ENCODE results near the gene TMED1.
"Not testable (repeated sequence)": the region's sequence is repeated elsewhere in the genome, so short reads cannot be mapped to it uniquely, and the experiment has no call there.

The TMED1 gene

DNA sequence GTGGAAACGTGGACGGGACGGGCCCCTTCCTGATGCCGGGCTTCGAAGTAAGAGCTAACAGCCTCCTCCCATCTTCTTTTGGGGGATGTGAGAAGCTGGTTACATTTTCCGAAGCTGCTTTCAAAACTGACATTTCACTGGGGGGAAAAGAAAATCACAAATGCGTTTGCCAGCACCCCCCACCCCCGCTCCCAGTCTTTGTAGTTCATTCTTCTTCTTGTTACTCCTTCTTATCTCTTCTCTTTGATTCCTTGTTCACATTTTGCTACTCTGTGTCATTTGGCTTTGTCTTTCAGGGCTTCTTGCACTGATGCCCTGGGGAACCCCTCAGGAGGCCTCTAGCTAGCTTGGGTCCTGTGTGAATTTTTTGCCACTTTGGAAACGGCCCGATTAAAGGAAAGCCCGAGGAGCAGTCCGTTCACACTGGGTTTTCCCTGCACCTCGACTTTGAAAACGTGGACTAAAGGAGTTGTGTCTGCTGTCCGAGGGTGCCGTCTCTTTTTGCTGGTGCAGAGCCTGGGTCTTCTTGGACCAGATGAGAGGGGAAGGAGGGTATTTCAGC is 36.6 kb upstream of the TMED1 start:
- Histone ChIP-seq H3K27me3 (ENCODE audit: control insufficient read depth in 2 of 2, insufficient read depth in 2 of 2, low read length in 2 of 2) (no peaks in the 10 kb centered on the region), H3K4me1 (ENCODE audit: control insufficient read depth in 2 of 2, insufficient read depth in 2 of 2, low read length in 2 of 2) (peaks cover 3 to 19% of the 10 kb centered on the region in 2 donors), H3K36me3 (ENCODE audit: control insufficient read depth in 2 of 2, insufficient read depth in 2 of 2, low read length in 2 of 2) (no peaks in the 10 kb centered on the region), H3K27ac (ENCODE audit: low read depth in 2 of 2, low read length in 2 of 2) (peak overlapping the region; percentile 72 to 77), H3K9ac (ENCODE audit: low read depth in 1 of 2, low read length in 2 of 2) (peak overlapping the region; percentile 75 to 82), H3K9me3 (ENCODE audit: control insufficient read depth in 2 of 2, low read length in 2 of 2) (no peaks in the 10 kb centered on the region), H3K4me3 (ENCODE audit: low read length in 2 of 2) (peak overlapping the region; percentile 78 to 89)

DNA sequence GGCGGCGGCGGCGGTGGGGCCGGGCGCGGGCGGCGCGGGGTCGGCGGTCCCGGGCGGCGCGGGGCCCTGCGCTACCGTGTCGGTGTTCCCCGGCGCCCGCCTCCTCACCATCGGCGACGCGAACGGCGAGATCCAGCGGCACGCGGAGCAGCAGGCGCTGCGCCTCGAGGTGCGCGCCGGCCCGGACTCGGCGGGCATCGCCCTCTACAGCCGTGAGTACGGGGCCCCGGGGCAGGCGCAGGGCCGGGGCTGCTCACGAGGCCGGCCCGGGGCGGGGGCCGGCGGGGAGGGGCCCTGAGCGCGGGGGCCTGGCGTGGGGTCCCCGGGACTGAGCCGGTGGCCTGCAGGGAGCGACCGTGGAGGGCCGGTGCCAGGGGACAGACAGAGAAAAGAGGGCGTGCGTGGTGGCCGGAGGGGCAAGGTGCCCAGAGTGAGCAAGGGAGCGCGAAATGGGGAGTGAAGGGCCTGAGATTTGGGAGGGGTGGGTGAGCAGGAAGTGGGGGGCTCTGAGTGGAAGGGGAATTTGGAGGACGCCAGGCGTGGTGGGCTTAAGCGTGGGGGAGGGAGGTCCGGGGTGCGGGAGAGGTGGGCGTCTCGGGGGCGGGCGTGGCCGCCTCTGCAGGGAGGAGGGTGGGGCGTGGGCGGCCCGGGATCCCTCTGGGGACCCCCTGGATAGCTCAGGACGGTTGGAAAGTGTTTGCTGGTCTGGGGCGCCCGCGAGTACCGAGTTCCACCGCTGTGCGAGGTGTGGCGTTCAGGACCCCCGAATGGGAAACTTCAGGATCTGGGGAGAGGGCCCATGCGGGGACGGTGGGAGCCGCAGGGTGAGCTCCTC is 35.9 kb upstream of the TMED1 start:
- no peaks in the 10 kb centered on the region for H3K36me3 ChIP-seq (ENCODE audit: control insufficient read depth in 2 of 2, insufficient read depth in 2 of 2, low read length in 2 of 2)
- H3K4me3 ChIP-seq (ENCODE audit: low read length in 2 of 2) = peak overlapping the region; percentile 78 to 89
- no peaks in the 10 kb centered on the region for H3K27me3 ChIP-seq (ENCODE audit: control insufficient read depth in 2 of 2, insufficient read depth in 2 of 2, low read length in 2 of 2)
- H3K4me1 ChIP-seq (ENCODE audit: control insufficient read depth in 2 of 2, insufficient read depth in 2 of 2, low read length in 2 of 2) = peaks cover 3 to 19% of the 10 kb centered on the region in 2 donors
- H3K27ac ChIP-seq (ENCODE audit: low read depth in 2 of 2, low read length in 2 of 2) = peak overlapping the region; percentile 72 to 77
- peak overlapping the region; percentile 75 to 82 for H3K9ac ChIP-seq (ENCODE audit: low read depth in 1 of 2, low read length in 2 of 2)
- no peaks in the 10 kb centered on the region for H3K9me3 ChIP-seq (ENCODE audit: control insufficient read depth in 2 of 2, low read length in 2 of 2)

DNA sequence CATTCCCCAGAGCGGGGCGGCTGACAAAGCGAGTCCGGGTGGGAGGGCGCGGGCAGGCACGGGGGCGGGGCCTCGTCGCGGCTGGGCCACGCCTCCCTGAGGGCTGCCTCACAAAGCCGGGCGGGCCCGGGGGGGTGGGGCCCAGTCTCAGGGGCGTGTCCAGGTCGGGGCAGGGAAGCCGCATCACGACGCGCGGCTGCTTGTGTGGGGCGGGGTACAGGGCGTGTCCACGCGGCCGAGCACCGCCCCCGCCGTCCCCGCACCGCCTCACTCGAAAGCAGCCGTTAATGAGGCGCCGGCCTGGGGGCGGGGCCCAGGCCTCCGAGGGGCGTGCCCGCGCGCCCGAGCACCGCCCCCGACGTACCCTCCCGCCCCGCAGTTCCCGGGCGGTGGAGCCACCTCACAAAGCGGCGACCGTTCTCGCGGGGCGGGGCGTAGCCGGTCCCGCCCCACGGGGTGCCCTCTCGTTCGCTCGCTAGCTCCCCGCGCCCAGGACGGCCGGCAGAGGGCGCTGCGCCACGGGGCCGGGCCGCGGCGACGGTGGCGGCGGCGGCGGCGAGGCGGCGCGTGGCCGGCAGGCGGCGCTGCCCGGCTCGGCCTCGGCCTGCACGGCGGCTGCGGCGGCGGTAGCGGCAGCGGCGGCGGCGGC is 35.1 kb upstream of the TMED1 start, which contains the start of gene CARM1:
TSS of gene CARM1 (plus strand) at position 599 of the 649 bp plus-strand sequence. CDS start 150 bp downstream, outside the sequence.
- Histone ChIP-seq H3K36me3 (ENCODE audit: control insufficient read depth in 2 of 2, insufficient read depth in 2 of 2, low read length in 2 of 2) (no peaks in the 10 kb centered on the region), H3K27ac (ENCODE audit: low read depth in 2 of 2, low read length in 2 of 2) (peak within 1 kb of the TSS; percentile 72 to 80), H3K9me3 (ENCODE audit: control insufficient read depth in 2 of 2, low read length in 2 of 2) (no peaks in the 10 kb centered on the region), H3K4me3 (ENCODE audit: low read length in 2 of 2) (peak within 1 kb of the TSS; percentile 78 to 89), H3K4me1 (ENCODE audit: control insufficient read depth in 2 of 2, insufficient read depth in 2 of 2, low read length in 2 of 2) (peaks cover 3 to 15% of the 10 kb centered on the region in 2 donors), H3K27me3 (ENCODE audit: control insufficient read depth in 2 of 2, insufficient read depth in 2 of 2, low read length in 2 of 2) (no peaks in the 10 kb centered on the region), H3K9ac (ENCODE audit: low read depth in 1 of 2, low read length in 2 of 2) (peak within 1 kb of the TSS; percentile 75 to 82)

DNA sequence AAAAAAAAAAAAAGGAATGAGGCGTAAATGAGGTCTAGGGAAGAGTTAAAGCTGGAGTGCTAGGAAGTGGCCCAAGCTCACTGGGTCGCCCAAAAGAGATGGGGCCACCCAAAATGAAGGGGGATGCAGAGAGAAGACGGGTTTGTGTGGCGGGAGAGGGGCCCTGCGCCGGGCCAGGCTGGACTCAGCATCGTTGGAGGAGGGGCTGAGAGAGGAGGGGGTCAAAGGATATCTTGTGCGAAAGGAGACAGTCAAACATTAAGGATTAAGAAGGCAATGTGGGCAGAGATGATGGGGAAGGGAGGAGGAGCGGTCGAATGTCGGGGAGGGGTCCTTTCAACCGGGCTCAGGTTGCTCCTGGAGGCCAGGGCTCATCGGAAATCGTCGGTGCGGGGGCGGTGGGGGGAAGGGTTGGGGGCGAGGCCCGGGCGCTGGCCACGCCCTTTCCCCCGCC is 34.5 kb upstream of the TMED1 start:
- no peaks in the 10 kb centered on the region for H3K36me3 ChIP-seq (ENCODE audit: control insufficient read depth in 2 of 2, insufficient read depth in 2 of 2, low read length in 2 of 2)
- H3K4me1 ChIP-seq (ENCODE audit: control insufficient read depth in 2 of 2, insufficient read depth in 2 of 2, low read length in 2 of 2) = peaks cover 3 to 15% of the 10 kb centered on the region in 2 donors
- H3K27me3 ChIP-seq (ENCODE audit: control insufficient read depth in 2 of 2, insufficient read depth in 2 of 2, low read length in 2 of 2) = no peaks in the 10 kb centered on the region
- no peaks in the 10 kb centered on the region for H3K9me3 ChIP-seq (ENCODE audit: control insufficient read depth in 2 of 2, low read length in 2 of 2)
- peak overlapping the region; percentile 72 to 73 for H3K4me3 ChIP-seq (ENCODE audit: low read length in 2 of 2)
- peak overlapping the region; percentile 70 to 80 for H3K27ac ChIP-seq (ENCODE audit: low read depth in 2 of 2, low read length in 2 of 2)
- H3K9ac ChIP-seq (ENCODE audit: low read depth in 1 of 2, low read length in 2 of 2) = peak overlapping the region; percentile 63 to 68

DNA sequence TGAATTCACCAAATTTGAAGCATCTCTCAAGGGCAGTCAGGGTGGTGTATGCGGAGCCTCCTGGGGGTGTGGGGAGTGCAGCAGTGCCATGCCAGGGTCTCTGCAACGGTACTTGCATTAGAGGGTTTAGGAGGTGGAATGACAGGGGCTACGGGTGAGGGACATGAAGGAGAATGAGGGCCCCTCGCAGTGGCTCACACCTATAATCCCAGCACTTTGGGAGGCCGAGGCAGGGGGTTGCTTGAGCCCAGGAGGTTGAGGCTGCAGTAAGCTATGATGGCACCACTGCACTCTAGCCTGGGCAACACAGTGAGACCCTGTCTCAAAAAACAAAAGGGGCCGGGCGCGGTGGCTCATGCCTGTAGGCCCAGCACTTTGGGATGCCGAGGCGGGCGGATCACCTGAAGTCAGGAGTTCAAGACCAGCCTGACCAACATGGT is 33.9 kb upstream of the TMED1 start:
- not testable (repeated sequence) for H3K9ac ChIP-seq (ENCODE audit: low read depth in 1 of 2, low read length in 2 of 2); H3K27ac ChIP-seq (ENCODE audit: low read depth in 2 of 2, low read length in 2 of 2); H3K4me3 ChIP-seq (ENCODE audit: low read length in 2 of 2); H3K27me3 ChIP-seq (ENCODE audit: control insufficient read depth in 2 of 2, insufficient read depth in 2 of 2, low read length in 2 of 2); H3K9me3 ChIP-seq (ENCODE audit: control insufficient read depth in 2 of 2, low read length in 2 of 2); H3K36me3 ChIP-seq (ENCODE audit: control insufficient read depth in 2 of 2, insufficient read depth in 2 of 2, low read length in 2 of 2)
- H3K4me1 ChIP-seq (ENCODE audit: control insufficient read depth in 2 of 2, insufficient read depth in 2 of 2, low read length in 2 of 2) = peaks cover 3 to 15% of the 10 kb centered on the region in 2 donors

DNA sequence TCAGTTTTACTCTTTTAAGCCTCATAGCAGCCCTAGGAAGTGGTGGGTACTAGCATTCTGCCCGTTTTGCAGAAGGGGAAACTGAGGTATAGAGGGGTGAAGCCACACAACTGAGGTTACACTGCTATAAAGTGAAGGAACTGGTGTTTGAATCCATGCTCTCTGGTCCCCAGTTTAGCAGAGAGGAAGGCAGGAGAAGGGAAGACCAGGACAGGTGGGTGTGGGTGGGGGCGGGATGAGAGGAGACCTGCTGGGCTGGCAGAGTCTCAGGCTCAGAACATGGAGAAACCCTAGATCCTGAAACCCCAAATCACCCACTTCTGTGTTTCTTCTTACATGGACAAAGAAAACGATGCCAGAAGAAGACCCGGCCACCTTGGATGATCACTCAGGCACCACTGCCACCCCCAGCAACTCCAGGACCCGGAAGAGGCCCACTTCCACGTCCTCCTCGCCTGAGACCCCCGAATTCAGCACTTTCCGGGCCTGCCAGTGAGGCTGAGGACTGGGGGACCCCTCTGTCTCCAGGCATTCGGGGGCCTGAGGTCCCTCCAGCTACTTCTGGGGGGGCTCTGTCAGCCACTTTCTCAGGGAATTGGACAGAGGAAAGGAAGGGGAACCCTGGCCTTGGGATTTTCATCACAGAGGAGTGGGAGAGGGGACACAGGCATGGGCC is 33.0 kb upstream of the TMED1 start:
- no peaks in the 10 kb centered on the region for H3K27me3 ChIP-seq (ENCODE audit: control insufficient read depth in 2 of 2, insufficient read depth in 2 of 2, low read length in 2 of 2)
- H3K9me3 ChIP-seq (ENCODE audit: control insufficient read depth in 2 of 2, low read length in 2 of 2) = no peaks in the 10 kb centered on the region
- no peak overlapping the region for H3K9ac ChIP-seq (ENCODE audit: low read depth in 1 of 2, low read length in 2 of 2)
- H3K4me3 ChIP-seq (ENCODE audit: low read length in 2 of 2) = no peak overlapping the region
- no peaks in the 10 kb centered on the region for H3K36me3 ChIP-seq (ENCODE audit: control insufficient read depth in 2 of 2, insufficient read depth in 2 of 2, low read length in 2 of 2)
- peaks cover 7 to 11% of the 10 kb centered on the region in 2 donors for H3K4me1 ChIP-seq (ENCODE audit: control insufficient read depth in 2 of 2, insufficient read depth in 2 of 2, low read length in 2 of 2)
- no peak overlapping the region for H3K27ac ChIP-seq (ENCODE audit: low read depth in 2 of 2, low read length in 2 of 2)

DNA sequence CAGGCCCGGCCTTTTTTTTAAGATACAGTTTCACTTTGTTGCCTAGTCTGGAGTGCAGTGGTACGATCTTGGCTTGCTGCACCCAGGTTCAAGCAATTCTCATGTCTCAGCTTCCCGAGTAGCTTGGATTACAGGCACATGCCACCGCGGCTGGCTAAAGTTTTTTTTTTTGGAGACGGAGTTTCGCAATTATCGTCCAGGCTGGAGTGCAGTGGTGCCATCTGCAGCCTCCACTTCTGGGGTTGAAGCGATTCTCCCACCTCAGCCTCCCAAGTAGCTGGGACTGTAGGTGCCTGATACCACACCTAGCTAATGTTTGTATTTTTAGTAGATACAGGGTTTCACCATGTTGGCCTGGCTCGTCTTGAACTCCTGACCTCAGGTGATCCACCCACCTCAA is 30.5 kb upstream of the TMED1 start:
- no peaks in the 10 kb centered on the region for H3K27me3 ChIP-seq (ENCODE audit: control insufficient read depth in 2 of 2, insufficient read depth in 2 of 2, low read length in 2 of 2)

DNA sequence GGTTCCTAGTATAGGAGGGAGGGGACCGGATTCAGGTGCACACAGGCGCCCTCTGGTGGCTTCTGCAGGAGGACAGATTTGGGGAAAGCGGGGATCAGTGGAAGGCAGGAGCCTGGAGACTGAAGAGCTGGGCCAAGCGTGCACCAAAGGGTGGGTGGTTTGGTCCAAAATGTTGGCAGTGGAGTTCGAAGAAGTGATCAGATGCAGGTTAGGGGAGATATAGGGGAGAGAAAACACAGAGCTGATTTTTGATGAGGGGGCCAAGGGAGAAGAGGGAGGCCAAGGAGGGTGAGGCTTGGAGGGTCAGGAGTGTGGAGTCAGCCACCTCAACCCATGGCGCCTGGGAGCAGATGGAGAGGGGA is 28.5 kb upstream of the TMED1 start:
- peaks cover 0 to 5% of the 10 kb centered on the region in 2 donors for H3K4me1 ChIP-seq (ENCODE audit: control insufficient read depth in 2 of 2, insufficient read depth in 2 of 2, low read length in 2 of 2)
- H3K9me3 ChIP-seq (ENCODE audit: control insufficient read depth in 2 of 2, low read length in 2 of 2) = no peaks in the 10 kb centered on the region
- peak overlapping the region in 1 of 2 donors; percentile 9 for H3K9ac ChIP-seq (ENCODE audit: low read depth in 1 of 2, low read length in 2 of 2)
- no peak overlapping the region for H3K4me3 ChIP-seq (ENCODE audit: low read length in 2 of 2)
- no peak overlapping the region for H3K27ac ChIP-seq (ENCODE audit: low read depth in 2 of 2, low read length in 2 of 2)
- H3K27me3 ChIP-seq (ENCODE audit: control insufficient read depth in 2 of 2, insufficient read depth in 2 of 2, low read length in 2 of 2) = no peaks in the 10 kb centered on the region
- no peaks in the 10 kb centered on the region for H3K36me3 ChIP-seq (ENCODE audit: control insufficient read depth in 2 of 2, insufficient read depth in 2 of 2, low read length in 2 of 2)

More for the DNA sequence above, 30.5 kb upstream of the TMED1 start:
- Histone ChIP-seq H3K4me1 (ENCODE audit: control insufficient read depth in 2 of 2, insufficient read depth in 2 of 2, low read length in 2 of 2) (peaks cover 2 to 7% of the 10 kb centered on the region in 2 donors), H3K4me3 (ENCODE audit: low read length in 2 of 2) (no peak overlapping the region), H3K27ac (ENCODE audit: low read depth in 2 of 2, low read length in 2 of 2) (no peak overlapping the region), H3K9me3 (ENCODE audit: control insufficient read depth in 2 of 2, low read length in 2 of 2) (no peaks in the 10 kb centered on the region), H3K9ac (ENCODE audit: low read depth in 1 of 2, low read length in 2 of 2) (no peak overlapping the region), H3K36me3 (ENCODE audit: control insufficient read depth in 2 of 2, insufficient read depth in 2 of 2, low read length in 2 of 2) (no peaks in the 10 kb centered on the region)

DNA sequence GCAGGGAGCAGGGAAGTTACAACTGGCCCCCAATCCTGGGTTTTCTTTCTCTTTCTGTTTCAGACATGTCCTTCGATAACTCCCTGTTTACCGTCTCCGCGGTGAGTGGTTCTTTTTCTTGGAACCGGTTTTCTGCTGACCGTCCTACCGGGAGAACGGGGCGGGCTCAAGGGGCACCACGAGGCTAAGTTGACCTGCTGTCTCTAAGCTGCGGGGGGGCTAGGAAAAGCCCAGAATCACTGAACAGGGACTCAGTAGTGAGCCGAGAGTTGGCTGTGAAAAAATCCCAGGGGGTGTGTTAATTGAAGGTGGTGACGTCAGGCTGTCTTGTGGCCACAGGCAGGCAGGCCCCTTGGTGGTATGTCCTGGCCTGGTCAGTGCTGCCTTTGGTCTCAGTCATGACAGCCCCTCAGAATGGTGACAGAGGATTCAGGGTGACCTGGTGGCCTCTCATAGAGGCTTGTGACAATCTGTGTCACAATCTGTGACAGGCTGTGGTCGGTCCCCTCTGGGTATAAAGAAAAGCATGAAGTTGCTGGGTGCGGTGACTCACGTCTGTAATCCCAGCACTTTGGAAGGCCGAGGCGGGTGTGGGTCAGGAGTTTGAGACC is 27.2 kb upstream of the TMED1 start:
- H3K27ac ChIP-seq (ENCODE audit: low read depth in 2 of 2, low read length in 2 of 2) = no peak overlapping the region

More for the DNA sequence above, 27.2 kb upstream of the TMED1 start:
- no peak overlapping the region for H3K9ac ChIP-seq (ENCODE audit: low read depth in 1 of 2, low read length in 2 of 2)
- H3K27me3 ChIP-seq (ENCODE audit: control insufficient read depth in 2 of 2, insufficient read depth in 2 of 2, low read length in 2 of 2) = no peaks in the 10 kb centered on the region
- no peak overlapping the region for H3K4me3 ChIP-seq (ENCODE audit: low read length in 2 of 2)
- H3K36me3 ChIP-seq (ENCODE audit: control insufficient read depth in 2 of 2, insufficient read depth in 2 of 2, low read length in 2 of 2) = no peaks in the 10 kb centered on the region
- H3K9me3 ChIP-seq (ENCODE audit: control insufficient read depth in 2 of 2, low read length in 2 of 2) = no peaks in the 10 kb centered on the region
- H3K4me1 ChIP-seq (ENCODE audit: control insufficient read depth in 2 of 2, insufficient read depth in 2 of 2, low read length in 2 of 2) = peaks cover 0 to 5% of the 10 kb centered on the region in 2 donors
